HG03135 (cell line): ENCODE results near the gene GTF2I.
A peak's percentile ranks its signal among the peaks of the same experiment; 100 is the strongest.
"Not testable (repeated sequence)": the region's sequence is repeated elsewhere in the genome, so short reads cannot be mapped to it uniquely, and the experiment has no call there.

Source experiments
- ATAC-seq: cut with Tn5 transposase; IDR thresholded peaks from one replicate; pipeline ENCODE4 v1.9.1; 2021; ENCODE audit warnings: mild to moderate bottlenecking, moderate library complexity; ENCODE audit not compliant: unreplicated experiment

GTF2I gene

DNA sequence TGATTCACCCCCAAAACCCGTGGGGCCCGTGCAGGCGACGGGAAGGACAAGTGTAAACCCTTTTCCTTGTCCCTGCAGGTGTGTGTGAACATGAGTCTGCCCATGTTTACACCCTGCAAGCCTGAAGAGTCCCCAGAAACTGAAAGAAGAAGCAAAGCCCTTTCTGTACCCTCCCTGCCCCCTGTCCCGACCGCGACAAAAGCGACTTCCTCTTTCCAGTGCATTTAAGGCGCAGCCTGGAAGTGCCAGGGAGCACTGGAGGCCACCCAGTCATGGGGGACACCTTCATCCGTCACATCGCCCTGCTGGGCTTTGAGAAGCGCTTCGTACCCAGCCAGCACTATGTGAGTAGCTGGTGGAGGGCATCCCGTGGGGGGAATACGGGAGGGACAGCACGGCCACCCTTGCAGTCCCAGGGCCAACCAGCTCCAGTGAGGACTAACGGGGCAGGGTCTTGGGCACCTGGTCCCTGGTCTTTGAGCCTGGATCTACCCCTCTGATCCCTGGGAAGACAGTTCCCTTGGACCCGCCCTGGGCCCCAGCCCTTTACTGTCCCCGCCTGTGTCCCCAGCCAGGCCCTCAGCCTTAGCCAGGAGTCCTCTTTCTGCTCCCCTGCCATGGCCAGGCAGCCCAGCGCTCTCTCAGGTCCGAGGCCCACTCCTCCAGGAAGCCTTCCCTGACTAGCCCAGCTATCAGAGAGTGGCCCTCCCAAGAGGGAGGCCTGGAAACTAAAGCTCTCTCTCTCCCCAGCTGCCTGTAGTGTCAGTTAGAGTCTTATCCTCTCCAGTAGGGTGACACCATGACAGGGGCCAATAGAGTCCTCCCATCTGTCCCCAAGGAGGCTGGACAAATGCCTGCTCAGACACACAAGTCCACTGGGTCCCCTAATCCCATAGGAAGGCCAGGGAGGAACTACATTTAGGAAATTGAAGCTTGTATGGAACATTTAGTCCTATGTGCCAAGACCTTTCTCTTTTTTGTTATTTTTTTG lies 116.5 kb downstream of the GTF2I start, which contains the start of gene NCF1:
Gene NCF1 (plus strand): TSS at position 252 of the 991 bp plus-strand sequence. CDS start 21 bp downstream, at position 273.
- ATAC-seq = peak; percentile 80

GRCh38 chr7:74775111-74775510 lies 117.6 kb downstream of the GTF2I start:
- not testable (repeated sequence) for ATAC-seq

GRCh38 chr7:74779053-74779452 lies 121.5 kb downstream of the GTF2I start:
- not testable (repeated sequence) for ATAC-seq

- not testable (repeated sequence) for ATAC-seq
Observed at GRCh38 chr7:74781746-74782145, 124.2 kb downstream of the GTF2I start.

GRCh38 chr7:74783595-74783994 lies 126.1 kb downstream of the GTF2I start:
- ATAC-seq = not testable (repeated sequence)

DNA sequence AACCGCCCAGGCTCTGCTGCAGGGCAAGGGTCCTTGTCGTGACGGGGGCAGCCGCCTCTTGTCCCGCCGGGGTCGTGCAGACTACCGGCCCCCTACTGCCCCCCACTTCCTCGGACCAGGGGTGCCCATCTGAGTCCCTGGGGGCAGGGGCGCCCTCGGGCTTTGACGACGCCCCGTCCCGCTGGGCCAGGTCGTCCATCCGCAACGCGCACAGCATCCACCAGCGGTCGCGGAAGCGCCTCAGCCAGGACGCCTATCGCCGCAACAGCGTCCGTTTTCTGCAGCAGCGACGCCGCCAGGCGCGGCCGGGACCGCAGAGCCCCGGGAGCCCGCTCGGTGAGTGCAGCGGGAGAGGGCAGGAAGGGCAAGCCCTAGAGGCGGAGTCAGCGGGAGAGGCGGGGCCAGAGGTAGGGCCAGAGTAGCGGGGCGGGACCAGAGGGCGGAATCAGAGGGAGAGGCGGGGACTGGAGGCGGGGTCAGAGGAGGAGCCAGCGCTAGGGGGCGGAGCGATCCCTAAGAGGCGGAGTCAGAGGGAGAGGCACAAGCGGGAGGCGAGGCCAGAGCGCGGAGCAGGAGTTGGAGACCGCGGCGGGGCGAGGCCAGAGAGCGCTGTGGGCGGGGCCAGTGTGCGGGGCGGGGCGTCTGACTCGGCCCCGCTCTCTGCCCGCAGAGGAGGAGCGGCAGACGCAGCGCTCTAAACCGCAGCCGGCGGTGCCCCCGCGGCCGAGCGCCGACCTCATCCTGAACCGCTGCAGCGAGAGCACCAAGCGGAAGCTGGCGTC lies 131.0 kb downstream of the GTF2I start:
- peak; percentile 87 for ATAC-seq

GRCh38 chr7:74789200-74789736 lies 131.8 kb downstream of the GTF2I start:
- peak; percentile 19 for ATAC-seq

DNA sequence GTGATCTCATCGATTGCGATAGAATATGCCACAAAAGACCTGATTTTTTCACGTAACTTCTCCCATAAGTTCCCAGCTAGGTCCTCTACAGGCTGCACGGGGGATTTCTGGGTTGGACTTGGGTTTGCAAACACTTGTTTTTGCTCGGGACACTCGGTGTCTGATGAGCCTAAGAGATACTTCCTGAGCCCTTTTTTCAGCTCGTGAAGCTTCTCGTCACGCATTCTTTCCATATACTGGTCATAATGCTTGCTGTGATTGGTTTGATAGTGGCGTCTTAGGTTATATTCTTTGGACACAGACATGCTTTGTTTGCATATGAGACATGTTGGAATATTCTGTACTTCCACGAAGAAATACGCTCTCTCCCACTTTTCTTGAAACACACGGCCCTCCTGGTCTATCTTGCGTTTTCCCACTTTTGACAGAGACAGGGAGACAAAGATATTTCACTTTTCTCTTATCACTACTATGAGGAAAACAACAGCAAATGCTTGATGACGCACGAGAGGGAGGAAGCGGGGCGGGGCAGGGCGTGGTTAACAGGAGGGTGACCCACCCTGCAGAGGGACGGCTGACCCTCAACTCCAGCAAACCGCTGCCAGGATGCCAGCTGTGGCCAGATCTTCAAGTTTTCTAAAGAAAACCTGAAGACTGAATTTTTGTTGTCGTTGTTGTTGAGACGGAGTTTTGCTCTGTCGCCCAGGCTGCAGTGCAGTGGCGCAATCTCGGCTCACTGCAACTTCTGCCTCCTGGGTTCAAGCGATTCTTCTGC lies 140.5 kb downstream of the GTF2I start:
- not testable (repeated sequence) for ATAC-seq

DNA sequence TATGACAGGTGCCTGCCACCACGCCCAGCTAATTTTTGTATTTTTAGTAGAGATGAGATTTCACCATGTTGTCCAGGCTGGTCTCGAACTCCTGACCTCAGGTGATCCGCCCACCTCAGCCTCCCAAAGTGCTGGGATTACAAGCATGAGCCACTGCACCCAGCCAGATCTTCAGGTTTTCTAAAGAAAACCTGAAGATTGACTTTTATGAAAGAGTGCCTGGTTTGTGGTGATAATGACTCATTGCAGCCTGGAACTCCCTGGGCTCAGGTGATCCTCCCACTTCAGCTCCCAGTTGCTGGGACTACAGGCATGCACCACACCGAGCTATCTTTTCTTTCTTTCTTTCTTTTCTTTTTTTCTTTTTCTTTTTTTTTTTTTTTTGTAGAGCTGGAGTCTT lies 141.1 kb downstream of the GTF2I start:
- not testable (repeated sequence) for ATAC-seq
